ENCODE measurements around the gene NKPD1.

The NKPD1 gene, protein sequence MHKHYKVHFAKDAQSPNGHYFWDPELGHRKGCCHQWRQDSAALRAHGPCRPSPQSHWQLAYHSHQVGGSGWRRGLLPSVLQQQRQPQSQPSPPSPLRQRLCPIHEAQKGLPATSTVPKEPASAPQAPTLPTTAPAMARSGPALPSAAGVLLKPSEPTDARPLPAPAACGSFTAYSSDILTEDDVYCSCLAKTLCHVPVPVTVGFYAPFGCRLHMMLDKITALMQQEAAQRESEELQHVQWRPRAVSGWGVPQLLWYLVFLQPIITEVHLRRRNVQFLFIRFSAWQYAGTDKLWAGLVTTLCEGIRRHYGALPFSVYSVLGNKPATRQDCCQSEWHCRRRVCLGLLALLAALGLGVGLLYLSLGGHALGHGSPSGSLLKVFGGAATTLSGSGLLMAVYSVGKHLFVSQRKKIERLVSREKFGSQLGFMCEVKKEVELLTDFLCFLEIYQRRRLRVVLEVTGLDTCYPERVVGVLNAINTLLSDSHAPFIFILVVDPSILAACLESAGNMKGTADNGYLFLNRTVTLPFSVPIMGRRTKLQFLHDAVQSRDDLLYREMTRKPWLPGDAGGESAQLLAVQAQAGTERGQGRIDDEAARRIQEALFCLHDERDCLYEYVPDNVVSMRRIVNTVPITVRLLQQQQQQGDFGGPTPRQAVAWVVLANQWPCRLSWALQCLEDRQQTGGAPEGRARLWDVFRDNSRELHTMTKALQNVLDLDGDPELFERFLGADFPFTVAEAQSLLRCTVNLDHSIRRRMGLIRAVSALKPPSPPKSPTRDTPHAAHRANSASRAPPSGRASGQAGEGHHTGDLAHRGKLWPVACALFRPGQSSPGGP

DNA sequence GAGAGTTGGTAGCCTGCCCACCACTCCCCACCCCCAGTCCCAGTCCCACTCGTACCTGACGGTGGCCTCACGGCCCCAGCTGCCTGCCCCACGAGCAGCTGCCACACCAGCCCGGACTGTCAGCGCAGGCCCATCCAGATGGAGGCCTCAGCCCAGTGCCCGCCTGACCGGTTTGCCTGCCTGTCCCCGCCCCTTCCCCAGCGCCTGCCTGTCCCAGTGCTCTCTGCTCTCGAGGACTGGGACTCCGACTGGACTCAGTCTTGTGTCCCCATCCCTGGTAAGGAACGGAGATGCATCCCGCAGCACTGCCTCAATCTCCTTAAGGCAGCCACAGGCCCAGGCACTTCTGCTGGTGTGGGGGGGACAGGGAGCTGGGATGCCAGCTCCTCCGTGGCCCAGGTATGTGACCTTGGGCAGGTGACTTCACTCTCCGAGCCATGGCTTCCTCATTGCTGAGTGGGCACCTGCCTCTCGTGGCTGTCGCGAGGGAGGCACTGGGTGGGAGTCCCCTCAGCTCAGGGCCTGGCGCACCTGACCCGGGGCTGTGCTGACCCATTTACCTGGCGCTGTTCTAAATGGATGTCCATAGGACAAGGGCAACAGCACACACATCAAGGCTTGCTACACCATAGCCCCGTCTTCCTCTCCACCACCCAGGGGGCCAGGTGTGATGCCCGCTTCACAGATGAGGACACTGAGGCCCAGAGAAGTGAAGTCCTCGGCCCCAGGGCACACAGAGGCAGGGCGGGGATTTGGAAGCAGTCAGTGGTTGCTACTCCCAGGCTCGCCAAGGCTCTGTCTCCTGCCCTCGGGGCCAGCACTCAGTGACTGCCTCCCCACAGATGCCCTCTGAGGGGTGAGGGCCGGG is at the start of gene NKPD1:
TSS of gene NKPD1 (minus strand) at position 113 of the 868 bp plus-strand sequence. CDS start 832 bp downstream, outside the sequence.
- no peak for DNase-seq

DNA sequence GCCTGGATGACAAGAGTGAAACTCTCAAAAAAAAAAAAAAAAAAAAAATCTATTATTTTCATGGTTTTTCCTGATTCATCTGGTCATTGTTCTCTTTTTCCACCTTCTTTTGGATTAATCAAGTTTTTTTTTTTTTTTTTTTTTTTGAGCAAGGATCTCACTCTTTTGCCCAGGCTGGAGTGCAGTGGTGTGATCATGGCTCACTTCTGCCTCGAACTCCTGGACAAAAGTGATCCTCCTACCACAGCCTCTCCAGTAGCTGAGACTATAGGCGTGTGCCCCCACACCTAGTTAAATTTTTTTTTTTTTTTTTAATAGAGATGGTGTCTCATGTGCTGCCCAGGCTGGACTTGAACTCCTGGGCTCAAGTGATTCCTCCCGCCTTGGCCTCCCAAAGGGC is 45.5 kb upstream of the NKPD1 start:
- no peak for DNase-seq

DNA sequence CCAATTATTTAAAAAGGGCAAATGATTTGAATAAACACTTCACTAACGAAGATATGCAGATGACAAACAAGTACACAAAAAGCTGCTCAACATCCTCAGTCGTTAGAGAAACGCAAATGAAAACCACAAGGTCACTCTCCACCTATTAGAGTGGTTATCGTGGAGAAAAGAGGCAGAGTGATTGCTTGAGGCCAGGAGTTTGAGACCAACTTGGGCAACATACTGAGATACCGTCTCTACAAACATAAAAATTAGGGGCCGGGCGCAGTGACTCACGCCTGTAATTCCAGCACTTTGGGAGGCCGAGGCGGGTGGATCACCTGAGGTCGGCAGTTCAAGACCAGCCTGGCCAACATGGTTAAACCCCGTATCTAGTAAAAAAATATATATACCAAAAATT is 45.0 kb upstream of the NKPD1 start:
- no peak for DNase-seq

DNA sequence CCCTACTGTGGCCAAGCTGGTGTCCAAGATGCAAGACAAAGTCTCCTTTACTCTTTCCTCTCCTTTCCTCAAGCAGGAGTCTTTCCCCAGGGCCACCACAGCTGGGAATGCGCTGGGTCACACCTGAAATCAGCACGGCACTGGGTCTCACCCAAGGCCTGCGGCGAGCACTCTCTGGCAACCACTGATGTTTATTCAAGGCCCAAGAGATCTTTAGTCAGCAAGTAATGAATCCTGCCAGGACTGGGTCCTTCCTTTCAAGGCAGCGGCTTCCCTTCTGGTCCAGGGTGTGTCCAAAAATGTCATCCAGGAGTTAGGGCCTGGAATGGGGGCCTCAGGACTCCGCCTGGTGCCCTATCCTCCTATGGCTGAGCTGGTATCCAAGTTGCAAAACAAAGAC is 41.9 kb upstream of the NKPD1 start:
- DNase-seq, result no peak

DNA sequence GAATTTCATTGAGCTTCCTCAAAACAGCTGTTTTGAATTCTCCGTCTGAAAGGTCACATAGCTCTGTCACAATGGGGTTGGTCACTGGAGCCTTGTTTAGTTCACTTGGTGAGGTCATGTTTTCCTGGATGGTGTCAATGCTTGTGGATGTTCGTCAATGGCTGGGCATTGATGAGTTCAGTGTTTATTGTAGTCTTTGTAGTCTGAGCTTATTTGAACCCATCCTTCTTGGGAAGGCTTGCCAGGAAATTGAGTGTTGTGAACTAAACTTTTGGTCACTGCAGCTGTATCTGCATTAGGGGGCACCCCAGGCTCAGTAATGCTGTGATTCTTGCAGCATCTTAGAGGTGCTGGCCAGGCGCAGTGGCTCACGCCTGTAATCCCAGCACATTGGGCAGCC is 39.8 kb upstream of the NKPD1 start:
- DNase-seq, result no peak

DNA sequence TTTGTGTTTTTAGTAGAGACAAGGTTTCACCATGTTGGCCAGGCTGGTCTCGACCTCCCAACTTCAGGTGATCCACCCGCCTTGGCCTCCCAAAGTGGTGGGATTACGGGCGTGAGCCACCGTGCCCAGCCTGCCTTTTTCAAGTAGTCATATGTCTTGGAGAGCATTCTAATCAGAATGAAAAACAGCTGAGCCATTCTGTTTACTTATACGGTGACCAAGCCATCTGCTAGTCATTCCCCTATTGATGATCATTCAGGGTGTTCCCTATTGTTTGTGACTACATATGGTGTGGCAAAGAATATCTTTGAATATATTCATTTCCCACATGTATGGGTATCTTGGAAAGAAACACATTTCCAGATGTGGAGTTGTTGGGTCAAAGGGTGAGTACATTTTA is 35.0 kb upstream of the NKPD1 start:
- DNase-seq, result no peak

DNA sequence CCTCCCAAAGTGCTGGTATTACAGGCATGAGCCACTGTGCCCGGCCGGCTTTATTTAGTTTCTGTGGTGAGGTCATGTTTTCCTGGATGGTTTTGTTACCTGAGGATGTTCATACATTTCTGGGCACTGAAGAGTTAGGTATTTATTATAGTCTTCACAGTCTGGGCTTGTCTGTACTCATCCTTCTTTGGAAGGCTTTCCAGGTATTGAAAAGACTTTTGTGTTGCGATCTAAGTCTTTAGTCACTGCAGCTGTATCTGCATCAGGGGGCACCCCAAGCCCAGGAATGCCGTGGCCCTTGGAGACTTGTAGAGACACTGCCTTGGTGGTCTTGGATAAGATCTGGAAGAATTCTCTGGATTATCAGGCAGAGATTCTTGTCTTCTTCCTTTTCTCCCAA is 30.6 kb upstream of the NKPD1 start:
- DNase-seq, result no peak

DNA sequence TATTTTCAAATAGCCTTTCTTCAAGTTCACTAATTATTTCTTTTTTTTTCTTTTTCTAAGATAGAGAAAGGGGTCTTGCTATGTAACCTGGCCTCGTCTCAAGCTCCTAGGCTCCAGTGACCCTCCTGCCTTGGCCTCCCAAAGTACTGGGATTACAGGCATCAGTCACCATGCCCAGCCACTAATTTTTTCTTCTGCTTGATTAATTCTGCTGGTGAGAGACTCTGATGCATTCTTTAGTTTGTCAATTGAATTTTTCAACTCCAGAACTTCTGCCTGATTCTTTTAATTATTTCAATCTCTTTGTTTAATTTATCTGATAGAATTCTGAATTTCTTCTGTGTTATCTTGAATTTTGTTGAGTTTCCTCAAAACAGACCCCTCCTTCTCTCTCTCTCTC is 29.2 kb upstream of the NKPD1 start:
- no peak for DNase-seq

DNA sequence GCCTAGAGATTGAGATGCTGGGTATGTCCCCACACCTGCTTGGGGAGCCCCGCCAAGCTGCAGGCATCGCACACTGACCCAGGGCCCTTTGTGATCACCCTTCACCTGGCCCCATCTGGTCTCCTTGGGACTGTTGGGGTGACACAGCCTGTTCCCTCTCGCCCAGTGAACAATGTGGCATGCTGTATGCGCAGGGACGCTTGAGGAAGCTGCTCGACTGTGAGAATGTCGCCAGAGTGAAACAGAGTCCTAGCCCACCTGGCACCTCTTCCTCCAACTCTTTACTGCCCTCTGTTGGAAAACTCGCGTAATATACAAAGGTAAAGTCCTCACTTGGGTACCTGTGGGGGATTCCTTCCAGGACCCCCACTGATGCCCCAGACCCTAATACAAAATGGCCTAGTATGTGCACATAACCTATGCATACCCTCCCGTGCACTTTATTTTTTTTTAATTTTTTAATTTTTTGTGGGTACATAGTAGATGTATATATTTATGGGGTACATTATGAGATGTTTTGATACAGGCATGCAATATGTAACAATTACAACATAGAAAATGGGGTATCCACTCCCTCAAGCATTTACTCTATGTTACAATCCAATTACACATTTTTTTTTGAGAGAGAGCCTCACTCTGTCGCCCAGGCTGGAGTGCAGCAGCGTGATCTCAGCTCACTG is 26.8 kb upstream of the NKPD1 start:
- DNase-seq, result no peak

DNA sequence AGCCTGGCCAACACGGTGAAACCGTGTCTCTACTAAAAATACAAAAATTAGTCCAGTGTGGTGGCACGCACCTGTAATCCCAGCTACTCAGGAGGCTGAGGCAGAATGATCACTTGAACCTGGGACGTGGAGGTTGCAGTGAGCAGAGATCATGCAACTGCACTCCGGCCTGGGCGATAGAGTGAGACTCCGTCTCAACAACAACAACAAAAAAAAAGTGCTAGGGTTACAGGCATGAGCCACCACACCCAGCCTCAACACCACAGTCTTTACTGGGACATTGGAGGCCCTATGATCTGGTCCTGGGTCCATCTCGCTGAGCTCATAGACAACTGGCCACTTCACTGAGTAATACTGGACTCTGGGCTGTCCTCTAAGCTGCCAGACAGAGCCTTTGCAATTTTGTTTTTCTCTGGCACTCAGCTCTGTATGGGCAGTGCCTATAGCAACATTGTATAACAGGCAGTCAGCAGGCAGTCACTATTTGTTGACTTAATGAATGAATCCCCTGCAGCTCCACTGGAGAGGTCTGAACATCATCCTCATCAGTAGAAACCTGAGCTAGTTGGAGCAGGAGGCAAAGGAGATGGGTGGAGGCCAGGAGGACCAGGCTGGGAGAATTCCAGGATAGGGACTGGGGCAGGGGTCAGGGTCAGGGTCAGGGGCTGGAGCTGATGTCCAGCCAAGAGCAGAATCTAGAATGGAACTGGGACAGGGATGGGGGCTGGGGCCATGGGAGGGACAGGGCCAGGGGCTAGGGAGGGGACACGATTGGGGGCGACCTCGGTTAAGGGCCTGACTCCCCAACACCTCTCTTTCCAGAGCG is 25.9 kb upstream of the NKPD1 start:
- DNase-seq, result no peak

DNA sequence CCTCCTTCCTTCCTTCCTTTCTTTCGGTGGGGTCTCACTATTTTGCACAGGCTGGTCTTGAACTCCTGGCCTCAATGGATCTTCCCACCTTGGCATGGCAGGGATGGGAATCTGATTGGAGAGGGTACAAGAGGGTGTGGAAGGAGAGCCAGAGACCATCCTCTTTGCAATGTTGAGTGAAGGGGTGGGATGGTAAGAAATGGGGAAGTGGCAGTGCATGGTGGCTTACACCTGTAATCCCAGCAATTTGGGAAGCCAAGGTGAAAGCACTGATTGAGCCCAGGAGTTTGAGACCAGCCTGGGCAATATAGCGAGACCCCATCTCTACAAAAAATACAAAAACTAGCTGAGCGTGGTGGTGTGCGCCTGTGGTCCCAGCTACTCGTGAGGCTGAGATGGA is 23.3 kb upstream of the NKPD1 start:
- no peak for DNase-seq

DNA sequence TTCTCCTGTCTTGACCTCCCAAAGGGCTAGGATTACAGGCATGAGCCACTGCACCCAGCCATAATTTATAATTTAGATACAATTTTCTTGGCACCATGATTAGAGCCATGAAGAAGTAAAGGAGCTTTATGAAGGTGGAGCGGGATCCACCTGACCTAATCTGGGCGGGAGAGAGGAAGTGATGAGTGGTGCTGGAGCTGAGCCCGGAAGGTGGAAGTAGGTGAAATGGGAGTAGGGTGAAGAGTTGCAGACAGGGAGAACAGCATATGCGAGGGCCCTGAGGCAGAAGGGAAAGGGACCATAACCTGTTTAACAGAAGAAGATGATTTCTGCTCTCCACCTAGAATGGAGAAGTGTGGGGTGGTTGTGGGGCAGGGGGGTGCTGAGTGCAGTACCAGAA is 22.0 kb upstream of the NKPD1 start:
- DNase-seq, result no peak

DNA sequence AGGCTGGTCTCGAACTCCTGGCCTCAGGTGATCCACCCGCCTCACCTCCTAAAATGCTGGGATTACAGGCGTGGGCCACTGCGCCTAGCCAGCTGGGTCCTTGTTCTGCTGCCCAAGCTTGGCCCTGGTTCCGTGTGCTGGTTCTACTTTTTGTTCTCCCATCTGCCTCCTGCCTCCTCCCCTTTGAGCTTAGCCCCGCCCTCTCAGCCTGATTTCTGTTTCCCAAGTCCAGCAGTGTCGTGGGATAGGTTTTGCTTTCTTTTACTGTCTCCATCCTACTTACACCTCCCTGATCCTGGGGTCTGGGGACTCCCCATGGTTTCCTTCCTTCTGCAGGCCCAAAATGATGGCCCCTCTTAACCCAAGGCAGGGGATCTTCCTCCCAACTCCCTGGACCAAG is 20.2 kb upstream of the NKPD1 start:
- no peak for DNase-seq

DNA sequence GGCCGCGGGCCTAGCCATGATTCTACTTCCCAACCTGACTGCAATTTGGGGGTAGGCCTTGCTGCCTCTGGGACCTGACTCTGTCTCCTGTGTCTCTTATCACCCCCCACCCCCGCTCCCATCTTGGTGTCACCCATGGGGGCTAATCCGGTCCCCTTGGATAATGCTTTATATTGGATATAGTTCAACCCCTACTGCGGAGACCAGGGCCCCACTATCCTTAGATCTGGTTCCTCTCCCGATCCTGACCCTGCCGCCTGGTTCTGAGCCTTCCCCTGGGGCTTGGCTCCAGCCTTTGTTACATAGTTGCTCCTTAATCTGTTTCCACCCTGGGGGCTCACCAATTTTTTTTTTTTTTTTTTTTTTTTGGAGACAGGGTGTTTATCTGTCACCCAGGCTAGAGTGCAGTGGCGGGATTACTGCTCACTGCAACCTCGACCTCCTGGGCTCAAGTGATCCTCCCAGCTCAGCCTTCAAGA is 19.1 kb upstream of the NKPD1 start:
- DNase-seq, result no peak

DNA sequence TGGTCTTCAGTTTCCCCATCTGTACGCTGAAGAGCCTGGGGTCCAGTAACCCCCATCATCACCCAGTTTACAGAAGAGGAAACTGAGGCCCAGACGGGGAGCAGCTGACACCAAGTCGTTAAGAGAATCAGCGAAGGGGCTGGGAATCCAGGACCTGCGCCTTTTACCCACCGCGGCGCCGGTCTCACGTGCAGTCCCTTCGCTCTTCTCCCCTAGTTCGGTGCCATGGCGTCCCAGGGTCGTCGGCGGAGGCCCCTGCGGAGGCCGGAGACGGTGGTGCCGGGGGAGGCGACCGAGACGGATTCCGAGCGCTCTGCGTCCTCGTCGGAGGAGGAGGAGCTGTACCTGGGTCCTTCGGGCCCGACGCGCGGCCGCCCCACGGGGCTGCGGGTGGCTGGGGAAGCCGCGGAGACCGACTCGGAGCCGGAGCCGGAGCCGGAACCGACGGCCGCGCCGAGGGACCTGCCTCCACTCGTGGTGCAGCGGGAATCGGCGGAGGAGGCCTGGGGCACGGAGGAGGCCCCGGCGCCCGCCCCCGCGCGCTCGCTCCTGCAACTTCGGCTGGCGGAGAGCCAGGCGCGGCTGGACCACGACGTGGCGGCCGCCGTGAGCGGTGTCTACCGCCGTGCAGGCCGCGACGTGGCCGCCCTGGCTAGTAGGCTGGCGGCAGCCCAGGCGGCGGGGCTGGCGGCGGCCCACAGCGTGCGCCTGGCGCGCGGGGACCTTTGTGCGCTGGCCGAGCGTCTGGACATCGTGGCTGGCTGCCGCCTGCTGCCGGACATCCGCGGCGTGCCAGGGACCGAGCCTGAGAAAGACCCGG is 18.5 kb upstream of the NKPD1 start:
- peak; percentile 57 for DNase-seq

DNA sequence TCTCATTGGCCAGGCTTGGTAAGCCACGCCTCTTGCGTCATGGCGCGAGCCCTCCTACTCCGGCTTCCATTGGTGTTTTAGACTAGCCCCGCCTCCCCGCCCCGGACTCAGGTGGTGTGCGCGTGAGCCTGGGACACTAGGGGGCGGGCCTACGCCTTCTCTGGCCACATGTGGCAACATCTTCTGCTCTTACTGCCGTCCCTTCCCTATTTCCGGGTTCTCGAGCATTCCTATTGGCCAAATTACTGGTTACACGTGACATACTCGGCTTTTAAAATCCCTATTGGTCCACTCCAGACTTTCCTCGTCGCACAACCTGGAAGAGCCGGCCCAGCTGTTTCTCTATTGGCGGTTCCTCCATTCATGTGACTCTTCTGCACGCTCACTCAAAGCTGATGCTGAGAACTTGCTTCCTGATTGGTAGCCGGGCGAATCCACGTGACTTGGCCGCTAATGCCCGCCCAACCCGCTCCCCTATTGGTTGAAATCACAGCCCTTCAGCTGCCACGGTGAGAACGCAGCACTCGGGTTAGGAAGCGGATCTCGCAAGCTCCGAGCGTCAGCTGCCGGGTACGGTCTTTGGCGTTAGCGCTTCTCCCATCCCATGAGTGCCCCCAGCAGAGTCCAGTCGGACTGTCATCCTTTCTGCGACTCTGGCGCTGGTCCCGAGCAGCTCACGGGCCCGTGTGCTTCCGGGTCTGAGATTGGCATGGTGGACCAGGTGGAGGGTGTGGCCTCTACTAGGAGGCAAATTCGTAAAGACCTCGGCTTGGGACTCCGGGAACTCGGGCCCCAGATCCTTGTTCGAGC is 17.7 kb upstream of the NKPD1 start, which contains the start of gene BLOC1S3:
TSS of gene BLOC1S3 (plus strand) at position 523 of the 810 bp plus-strand sequence. CDS start 513 bp downstream, outside the sequence.
- DNase-seq, result peak; percentile 100

DNA sequence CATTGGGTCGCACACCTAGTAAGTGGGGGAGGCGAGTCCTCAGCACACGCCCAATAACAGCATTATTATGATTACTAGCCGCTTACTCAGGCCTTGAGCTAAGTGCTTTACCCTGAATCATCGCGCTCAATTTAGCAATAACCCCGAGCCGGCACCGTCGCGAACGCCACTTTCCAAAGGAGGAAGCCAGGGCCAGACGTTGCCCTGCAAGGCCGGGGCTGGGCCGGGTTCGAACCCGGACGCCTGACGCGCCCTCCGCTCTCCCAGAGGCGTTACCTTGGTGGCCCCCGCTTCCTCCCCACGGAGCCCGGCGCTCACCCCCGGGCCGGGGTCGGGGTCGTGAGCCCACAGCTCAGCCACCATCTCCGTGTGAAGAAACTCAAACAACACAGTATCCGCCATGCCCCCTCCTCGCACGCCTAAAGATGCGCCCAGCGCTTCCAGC is 17.1 kb upstream of the NKPD1 start, which contains the start of gene TRAPPC6A:
TSS of gene TRAPPC6A (minus strand) at position 421 of the 445 bp plus-strand sequence. CDS start at position 402, 19 bp downstream.
- no peak for DNase-seq

DNA sequence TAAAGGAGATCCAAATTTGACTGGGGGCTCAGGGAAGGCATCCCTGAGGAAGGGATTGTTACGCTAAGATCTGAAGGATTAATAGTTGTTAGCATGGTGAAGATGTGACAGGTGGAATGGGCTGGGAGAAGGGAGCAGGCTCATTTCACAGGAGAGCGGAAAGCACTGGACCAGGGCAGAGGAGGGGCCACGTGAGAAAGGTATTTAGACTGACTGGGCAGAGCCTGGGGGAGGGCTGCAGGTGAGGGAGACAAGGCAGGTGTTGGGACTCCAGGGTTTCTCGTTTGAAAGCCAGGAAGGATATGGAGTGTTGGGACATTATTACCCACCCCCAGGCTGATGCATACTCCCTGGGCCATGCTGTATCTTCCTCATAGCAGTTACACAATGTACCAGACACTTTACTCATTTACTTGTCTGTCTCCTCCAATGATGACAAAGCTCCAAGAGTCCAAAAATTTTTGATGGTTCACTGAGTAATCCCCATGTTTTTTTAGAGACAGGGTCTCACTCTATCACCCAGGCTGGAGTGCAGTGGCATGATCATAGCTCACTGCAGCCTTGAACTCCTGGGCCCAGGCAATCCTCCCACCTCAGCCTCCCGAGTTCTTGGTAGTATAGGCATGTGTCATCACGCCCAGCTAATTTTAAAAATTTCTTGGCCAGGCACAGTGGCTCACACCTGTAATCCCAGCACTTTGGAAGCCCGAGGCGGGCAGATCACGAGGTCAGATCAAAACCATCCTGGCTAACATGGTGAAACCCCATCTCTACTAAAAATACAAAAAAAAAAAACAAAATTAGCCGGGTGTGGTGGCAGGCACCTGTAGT is 14.9 kb upstream of the NKPD1 start:
- no peak for DNase-seq
